HCT116 (cell line): Measurements from ENCODE around the gene KLF11.

Source experiments
- CTCF ChIP-seq, 3 experiments: fragments of 200-600 bp in 1 of 3; sonication (generic) in 1 of 3; IDR thresholded peaks in 2 of 3; conservative IDR thresholded peaks in 1 of 3; 2 replicates each; pipeline ENCODE4 v1.5.1; 2012 to 2017; ENCODE audit warnings: low read depth in 2 of 3, low read length in 2 of 3, antibody characterized with exemption in 1 of 3, borderline replicate concordance in 1 of 3, control low read depth in 1 of 3, mild to moderate bottlenecking in 1 of 3, mixed read lengths in 1 of 3, mixed run types in 1 of 3, moderate library complexity in 1 of 3; ENCODE audit not compliant: insufficient read depth in 1 of 3
- EZH2 ChIP-seq: fragments of 200-600 bp; sonication (generic); IDR thresholded peaks from 2 replicates; pipeline ENCODE4 v1.6.1; 2017; ENCODE audit warnings: antibody characterized with exemption, mixed run types
- EZH2phosphoT487 ChIP-seq: fragments of 200-600 bp; IDR thresholded peaks from 2 replicates; pipeline ENCODE4 v1.6.1; 2018; ENCODE audit warnings: antibody characterized with exemption, borderline replicate concordance
- POLR2A ChIP-seq: IDR thresholded peaks from 2 replicates; pipeline ENCODE4 v1.7.0; 2011; ENCODE audit warnings: borderline replicate concordance; ENCODE audit not compliant: insufficient read depth, insufficient read length; ENCODE audit errors: extremely low read depth
- POLR2AphosphoS5 ChIP-seq: IDR thresholded peaks from 2 replicates; pipeline ENCODE4 v1.6.1; 2011; ENCODE audit warnings: mild to moderate bottlenecking, low read depth, low read length, moderate library complexity
- YY1 ChIP-seq: IDR thresholded peaks from 2 replicates; pipeline ENCODE4 v1.6.1; 2011; ENCODE audit warnings: low read length, low read depth, moderate library complexity, mild to moderate bottlenecking; ENCODE audit not compliant: insufficient replicate concordance; ENCODE audit errors: extremely low read depth

- TF ChIP-seq POLR2AphosphoS5 (no peak), EZH2phosphoT487 (no peak), CTCF (IDR thresholded peaks at IDR 0.05 in 2 of 3, conservative IDR thresholded peaks at IDR 0.05 in 1 of 3; ENCODE audit: borderline replicate concordance in 1 of 3, insufficient read depth in 1 of 3, low read depth in 2 of 3, low read length in 2 of 3) (no peak), YY1 (no peak), POLR2A (no peak), EZH2 (no peak)
Observed at GRCh38 chr2:10038123-10038522, 5.2 kb upstream of the KLF11 start.
